ENCODE measurements around the gene C12orf43.

C12orf43 gene

GRCh38 chr12:121030576-121031212 lies 14.4 kb upstream of the C12orf43 start:
- DNase-seq (ENCODE audit: low spot score) = no peak

DNA sequence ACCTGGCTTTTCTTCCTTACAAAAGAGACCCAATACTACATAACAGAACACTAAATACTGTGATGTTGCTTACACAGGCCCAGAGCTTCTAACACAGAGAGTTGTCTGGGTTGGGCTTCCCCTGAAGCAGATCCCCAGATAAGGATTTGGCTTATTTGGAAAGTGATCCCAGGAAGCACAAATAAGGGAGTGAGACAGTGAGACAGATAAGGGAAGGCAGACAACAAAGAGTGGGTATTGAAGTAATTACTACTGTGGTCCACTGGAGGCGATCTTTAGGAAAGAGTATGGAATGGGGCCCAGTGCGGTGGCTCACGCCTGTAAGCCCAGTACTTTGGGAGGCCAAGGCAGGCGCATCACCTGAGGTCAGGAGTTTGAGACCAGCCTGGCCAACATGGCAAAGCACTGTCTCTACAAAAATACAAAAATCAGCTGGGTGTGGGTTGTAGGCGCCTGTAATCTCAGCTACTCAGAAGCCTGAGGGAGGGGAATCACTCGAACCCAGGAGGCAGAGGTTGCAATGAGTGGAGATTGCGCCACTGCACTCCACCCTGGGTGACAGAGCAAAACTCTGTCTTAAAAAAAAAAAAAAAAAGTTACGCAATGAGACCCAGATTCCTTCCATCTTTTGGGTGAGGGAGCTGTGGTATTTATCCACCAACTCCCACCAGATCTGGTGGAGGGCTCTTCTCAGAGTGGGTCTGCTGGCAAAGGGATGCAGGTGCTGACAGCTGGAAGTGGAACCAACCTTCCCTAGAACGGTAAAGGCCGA lies 10.2 kb upstream of the C12orf43 start:
- DNase-seq (ENCODE audit: low spot score) = no peak

GRCh38 chr12:121025442-121026226 lies 9.3 kb upstream of the C12orf43 start:
- no peak for DNase-seq (ENCODE audit: low spot score)

DNA sequence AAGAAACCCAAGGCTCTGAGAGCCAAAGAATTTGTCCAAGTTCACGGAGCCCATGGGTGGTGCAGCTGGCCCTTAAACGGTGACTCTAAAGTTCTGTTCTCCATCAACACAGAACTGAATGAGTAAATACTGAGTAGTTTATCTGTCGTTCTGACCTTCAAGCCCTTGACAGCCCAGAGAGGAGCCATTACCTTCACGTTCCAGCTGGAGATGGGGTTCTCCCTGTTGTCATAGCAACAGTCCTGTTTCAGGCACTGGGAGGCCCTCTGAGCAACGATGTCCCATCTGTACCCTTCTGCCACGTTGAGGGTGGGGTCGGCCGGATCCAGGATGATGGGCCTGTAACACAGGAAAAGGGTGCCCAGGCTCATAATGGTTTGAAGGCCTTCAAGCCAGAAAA lies 7.5 kb upstream of the C12orf43 start:
- DNase-seq (ENCODE audit: low spot score) = no peak

DNA sequence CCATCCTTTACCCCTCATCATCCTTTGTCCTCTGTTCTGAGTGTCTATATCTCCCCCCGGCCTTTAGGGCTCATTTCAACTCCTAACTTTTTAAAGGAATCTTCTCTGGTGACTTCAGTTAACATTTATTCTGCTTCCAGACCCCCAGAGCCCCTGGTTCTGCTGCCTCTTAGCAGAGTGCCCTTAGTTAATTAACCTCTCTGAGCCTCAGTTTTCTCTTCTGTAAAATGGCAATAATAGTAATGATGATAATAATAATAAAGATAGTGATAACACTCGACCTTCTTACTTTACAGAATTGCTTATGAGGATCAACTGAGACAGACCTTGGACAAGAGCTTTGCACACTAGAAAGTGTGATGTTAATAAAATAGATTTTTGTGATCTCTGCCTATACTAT lies 6.4 kb upstream of the C12orf43 start:
- no peak for DNase-seq (ENCODE audit: low spot score)

- DNase-seq (ENCODE audit: low spot score) = no peak
Observed at GRCh38 chr12:121021754-121022153, 5.5 kb upstream of the C12orf43 start.

DNA sequence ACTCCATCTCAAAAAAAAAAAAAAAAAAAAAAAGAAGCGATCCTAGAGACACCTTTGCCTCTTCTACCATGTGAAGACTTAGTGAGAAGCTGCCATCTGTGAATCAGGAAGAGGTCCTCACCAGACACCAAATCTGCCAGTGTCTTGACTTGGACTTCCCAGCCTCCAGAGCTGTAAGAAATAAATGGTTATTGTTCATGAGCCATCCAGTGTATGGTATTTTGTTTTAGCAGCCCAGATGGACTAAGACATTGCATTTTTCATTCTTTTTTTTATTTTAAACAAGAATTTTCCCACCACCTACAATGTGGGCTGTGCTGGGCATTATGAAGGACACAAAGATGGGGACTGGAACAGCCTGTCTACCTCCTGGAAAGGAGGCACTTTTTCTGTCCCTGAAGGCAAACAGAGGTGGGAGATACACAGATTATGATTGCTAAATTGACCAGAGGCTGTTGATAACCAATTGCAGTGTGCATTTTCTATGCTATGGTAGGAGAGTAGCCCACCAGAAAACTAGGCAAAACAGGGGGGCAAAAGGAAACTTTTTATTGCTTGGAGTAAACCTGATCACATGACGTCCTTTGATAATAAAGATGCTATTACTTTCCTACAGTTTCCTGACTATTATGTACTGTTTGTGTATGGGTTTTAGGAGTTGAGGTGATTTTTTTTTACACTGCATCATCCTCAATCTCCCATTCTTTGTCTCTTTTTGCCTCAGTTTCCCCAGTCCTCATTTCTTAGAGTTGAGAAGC lies 2.8 kb upstream of the C12orf43 start:
- DNase-seq (ENCODE audit: low spot score) = no peak

GRCh38 chr12:121017966-121018491 lies 1.7 kb upstream of the C12orf43 start:
- DNase-seq (ENCODE audit: low spot score) = no peak

DNA sequence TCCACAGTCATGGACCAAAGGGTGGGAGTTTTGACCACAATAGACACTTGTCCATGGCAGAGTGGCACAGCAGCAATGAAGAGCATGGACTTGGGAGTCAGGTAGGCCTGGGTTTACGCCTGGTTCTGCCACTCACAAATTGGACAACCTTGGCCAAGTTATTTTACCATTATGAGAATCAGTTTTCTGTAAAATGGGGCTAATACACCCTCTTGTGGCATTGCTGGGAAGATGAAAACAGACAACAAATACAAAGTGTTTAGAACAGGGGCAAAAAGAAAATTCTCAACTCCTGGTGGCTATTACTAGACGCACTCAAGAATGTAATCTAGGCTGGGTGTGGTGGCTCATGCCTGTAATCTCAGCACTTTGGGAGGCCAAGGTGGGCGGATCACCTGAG lies 2.6 kb downstream of the C12orf43 start:
- DNase-seq (ENCODE audit: low spot score) = no peak

- DNase-seq (ENCODE audit: low spot score) = no peak
Observed at GRCh38 chr12:121011820-121012219, 4.5 kb downstream of the C12orf43 start.

DNA sequence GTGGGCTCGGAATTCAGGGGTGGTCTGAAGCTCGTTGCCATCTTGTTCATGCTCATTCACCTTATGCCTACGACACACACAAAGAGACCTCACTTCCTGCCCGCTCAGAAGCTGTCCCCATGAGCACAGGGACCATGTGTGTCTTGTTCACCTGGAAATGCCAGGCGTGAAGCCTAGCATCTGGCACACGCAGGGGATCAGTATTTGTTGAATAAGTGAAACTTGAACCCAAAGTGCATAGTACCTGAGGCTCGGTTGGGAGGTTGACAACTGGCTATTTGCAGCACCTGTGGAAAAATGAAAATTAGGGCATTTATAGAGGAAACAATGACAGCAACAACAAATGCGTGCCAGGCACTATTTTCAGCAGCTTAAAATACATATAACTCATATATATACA lies 5.4 kb downstream of the C12orf43 start:
- no peak for DNase-seq (ENCODE audit: low spot score)

- peak; percentile 71 for DNase-seq (ENCODE audit: low spot score)
Observed at GRCh38 chr12:121009741-121010140, 6.5 kb downstream of the C12orf43 start.

- no peak for DNase-seq (ENCODE audit: low spot score)
Observed at GRCh38 chr12:121008347-121009098, 7.8 kb downstream of the C12orf43 start.

GRCh38 chr12:121005346-121005815 lies 10.9 kb downstream of the C12orf43 start:
- peak; percentile 62 for DNase-seq (ENCODE audit: low spot score)

DNA sequence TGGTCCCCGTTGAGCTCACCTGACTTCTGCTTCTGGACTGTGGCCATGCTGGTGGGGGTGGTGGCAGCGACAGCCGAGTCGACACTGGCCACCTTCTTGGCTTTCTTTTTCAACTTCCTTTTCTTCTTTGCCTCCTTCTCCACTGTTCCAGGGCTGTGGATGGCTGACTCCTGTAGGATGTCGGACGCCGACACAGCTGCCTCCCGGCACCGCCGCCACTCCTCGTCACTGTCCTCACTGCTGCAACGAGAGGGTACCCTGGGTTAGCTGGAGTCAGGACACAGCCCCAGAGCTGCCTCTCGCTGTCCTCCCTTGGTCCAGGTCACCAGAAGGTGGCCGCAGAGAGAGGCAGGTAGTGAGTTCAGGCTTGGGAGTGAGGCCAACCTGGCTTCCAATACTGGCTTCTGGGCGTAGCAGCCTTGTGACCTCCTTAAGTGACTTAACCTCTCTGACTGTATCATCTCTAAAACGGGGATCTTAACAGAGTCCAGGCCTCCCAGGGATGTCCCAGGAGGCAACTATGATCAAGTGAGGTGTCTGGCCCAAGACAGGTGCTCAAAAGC lies 12.0 kb downstream of the C12orf43 start:
- DNase-seq (ENCODE audit: low spot score) = no peak

- DNase-seq (ENCODE audit: low spot score) = no peak
Observed at GRCh38 chr12:121003650-121004049, 12.6 kb downstream of the C12orf43 start.

- DNase-seq (ENCODE audit: low spot score) = no peak
Observed at GRCh38 chr12:121001841-121002483, 14.3 kb downstream of the C12orf43 start.

DNA sequence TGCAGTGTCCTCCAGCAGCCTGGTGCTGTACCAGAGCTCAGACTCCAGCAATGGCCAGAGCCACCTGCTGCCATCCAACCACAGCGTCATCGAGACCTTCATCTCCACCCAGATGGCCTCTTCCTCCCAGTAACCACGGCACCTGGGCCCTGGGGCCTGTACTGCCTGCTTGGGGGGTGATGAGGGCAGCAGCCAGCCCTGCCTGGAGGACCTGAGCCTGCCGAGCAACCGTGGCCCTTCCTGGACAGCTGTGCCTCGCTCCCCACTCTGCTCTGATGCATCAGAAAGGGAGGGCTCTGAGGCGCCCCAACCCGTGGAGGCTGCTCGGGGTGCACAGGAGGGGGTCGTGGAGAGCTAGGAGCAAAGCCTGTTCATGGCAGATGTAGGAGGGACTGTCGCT lies 15.2 kb downstream of the C12orf43 start:
- DNase-seq (ENCODE audit: low spot score) = no peak

- no peak for DNase-seq (ENCODE audit: low spot score)
Observed at GRCh38 chr12:121000530-121000929, 15.8 kb downstream of the C12orf43 start.

Data from kidney tubule cell (primary cell).